C4-2B (cell line): ENCODE data around the gene LPA.

Experiments used
- CTCF ChIP-seq: fragments of 450-650 bp; conservative IDR thresholded peaks from 2 replicates; pipeline ENCODE4 v1.5.1; 2017; ENCODE audit warnings: mild to moderate bottlenecking
- ZFX ChIP-seq: fragments of 450-650 bp; IDR thresholded peaks from 2 replicates; pipeline ENCODE4 v1.6.1; 2017

- no peak for TF ChIP-seq CTCF
- TF ChIP-seq ZFX = no peak
Observed at GRCh38 chr6:160519133-160519532, 144.9 kb downstream of the LPA start.
